GM12878 (cell line): Measurements from ENCODE around the gene PRAMEF33. TPM values are rescaled to one million over a fixed set of nuclear protein-coding genes. Genes with fewer than 3 reads are reported as not detected.
A peak's percentile ranks its signal among the peaks of the same experiment; 100 is the strongest.
"Not testable (repeated sequence)": the region's sequence is repeated elsewhere in the genome, so short reads cannot be mapped to it uniquely, and the experiment has no call there.

Experiments
- ATAC-seq: fragments of 200-7000 bp; cut with Tn5 transposase; 3 replicates; pipeline ENCODE4 v1.9.1; 2020; ENCODE audit warnings: mild to moderate bottlenecking, moderate library complexity
- BruUV-seq: library from RNA; stranded (reverse); fragments of 400-500 nt; replicated peaks from 2 replicates; lab custom pipeline; 2021; lab: Mats Ljungman, UMichigan
- CTCF ChIA-PET: fragments of 300-600 bp; sonication (Branson Sonifier 250); formaldehyde crosslinking; extraction: SDS; loops from one replicate; lab custom pipeline; 2021; ENCODE audit warnings: inconsistent platforms; lab: Yijun Ruan, JAX
- POLR2A ChIA-PET: fragments of 350-600 bp; formaldehyde crosslinking; extraction: SDS; loops from one replicate; lab custom pipeline; 2021; ENCODE audit warnings: inconsistent platforms; lab: Charles Lee
- RAD21 ChIA-PET: fragments of 300-600 bp; sonication (Branson Sonifier 250); formaldehyde crosslinking; loops from one replicate; lab custom pipeline; 2023; ENCODE audit warnings: antibody characterized with exemption; ENCODE audit not compliant: unreplicated experiment; lab: Charles Lee
- SMC1A ChIA-PET: fragments of 300-600 bp; sonication (Branson Sonifier 250); formaldehyde crosslinking; loops from one replicate; lab custom pipeline; 2023; ENCODE audit not compliant: unreplicated experiment, uncharacterized antibody; lab: Charles Lee
- DNase-seq: peaks from one replicate; pipeline ENCODE4 v3.0.0-alpha.2; 2011; ENCODE audit warnings: low read depth, low spot score
- FAIRE-seq: peaks from 3 replicates; lab custom pipeline; 2011; peaks lifted over from hg19 to GRCh38; lab: Jason Lieb, UNC
- H2AFZ ChIP-seq: 2 replicates; pipeline ENCODE4 v1.6.0; 2011; ENCODE audit warnings: low read depth, low read length, control low read depth; ENCODE audit not compliant: control insufficient read depth
- H3K27ac ChIP-seq: 2 replicates; pipeline ENCODE4 v1.5.1; 2011; ENCODE audit warnings: control low read depth; ENCODE audit not compliant: control insufficient read depth, insufficient read depth
- H3K27me3 ChIP-seq, 2 experiments: replicated peaks in 1 of 2; 2 replicates each; pipeline versions ENCODE4 v1.6.0 to v1.6.1; 2011; ENCODE audit warnings: low read length in 1 of 2; ENCODE audit not compliant: control insufficient read depth in 2 of 2, insufficient read depth in 2 of 2
- H3K36me3 ChIP-seq, 2 experiments: 2 replicates each; pipeline ENCODE4 v1.5.1; 2011; ENCODE audit warnings: low read length in 1 of 2; ENCODE audit not compliant: control insufficient read depth in 2 of 2, insufficient read depth in 2 of 2
- H3K4me1 ChIP-seq: 2 replicates; pipeline ENCODE4 v1.6.1; 2011; ENCODE audit warnings: mild to moderate bottlenecking, low read length, moderate library complexity, mixed read lengths; ENCODE audit not compliant: control insufficient read depth, insufficient read depth
- H3K4me2 ChIP-seq: 2 replicates; pipeline ENCODE4 v1.6.0; 2011; ENCODE audit warnings: control low read depth; ENCODE audit not compliant: control insufficient read depth, insufficient read depth
- H3K4me3 ChIP-seq: fragments of 200-600 bp; sonication (generic); 2 replicates; pipeline ENCODE4 v1.5.1; 2016
- H3K79me2 ChIP-seq: 2 replicates; pipeline ENCODE4 v1.6.0; 2011; ENCODE audit warnings: low read length; ENCODE audit not compliant: control insufficient read depth, insufficient read depth
- H3K9ac ChIP-seq: 2 replicates; pipeline ENCODE4 v1.8.0; 2011; ENCODE audit warnings: low read length, control low read depth, mixed read lengths; ENCODE audit not compliant: control insufficient read depth, insufficient read depth
- H3K9me3 ChIP-seq: replicated peaks from 3 replicates; pipeline ENCODE4 v1.5.1; 2011; ENCODE audit warnings: mild to moderate bottlenecking, low read length; ENCODE audit not compliant: control insufficient read depth, insufficient read depth
- H4K20me1 ChIP-seq: 2 replicates; pipeline ENCODE4 v1.6.0; 2011; ENCODE audit not compliant: control insufficient read depth, insufficient read depth
- CTCF ChIP-seq, 3 experiments: IDR thresholded peaks in 2 of 3; conservative IDR thresholded peaks in 1 of 3; 2 replicates each; pipeline ENCODE4 v1.5.1; 2011; ENCODE audit warnings: low read depth in 3 of 3, low read length in 3 of 3, mild to moderate bottlenecking in 3 of 3, control low read depth in 2 of 3, moderate library complexity in 2 of 3, inconsistent platforms in 1 of 3, mixed read lengths in 1 of 3; ENCODE audit not compliant: control insufficient read depth in 2 of 3, insufficient read depth in 1 of 3; ENCODE audit errors: extremely low read depth in 1 of 3
- RAD21 ChIP-seq: IDR thresholded peaks from 2 replicates; pipeline ENCODE4 v1.6.1; 2011; ENCODE audit warnings: mild to moderate bottlenecking, low read depth, low read length, moderate library complexity; ENCODE audit not compliant: insufficient read depth
- SMC3 ChIP-seq: IDR thresholded peaks from 2 replicates; pipeline ENCODE4 v1.6.1; 2011; ENCODE audit warnings: low read length, improper control_type of control experiment, borderline replicate concordance
- WGBS: methylation state at CpG from one replicate; pipeline ENCODE4 v1.1.6; 2016; ENCODE audit warnings: low lambda C conversion rate; ENCODE audit not compliant: insufficient replicate concordance, insufficient coverage; ENCODE audit errors: missing lambda C conversion rate; 5-methylcytosine and 5-hydroxymethylcytosine counted together
- in situ Hi-C: fragments of 300-500 bp; cut with MboI; formaldehyde crosslinking; loops from 9 replicates; pipeline ENCODE4 v1.14.3; 2018; ENCODE audit warnings: mixed read lengths
- intact Hi-C: fragments of 100-400 bp; cut with micrococcal nuclease; formaldehyde crosslinking; loops from one replicate; pipeline ENCODE4 v1.14.2; 2022; ENCODE audit not compliant: unreplicated experiment
- polyA plus RNA-seq, 11 experiments: library from polyadenylated mRNA; depleted of rRNA in 4 of 11; unstranded in 6 of 11; stranded (reverse) in 5 of 11; fragments of >200 nt; fragmentation: Nextera tagmentation in 4 of 11; fragmentation: Illumina TruSeq in 1 of 11; extraction: Ambion mirVana in 4 of 11; extraction: Trizol in 1 of 11; gene quantifications; 1 replicate in 1 of 11; 2 replicates in 10 of 11; pipeline versions ENCODE4 v1.2.1 to v1.2.3, GENCODE V29; 2011 to 2016; ENCODE audit warnings: inconsistent platforms in 2 of 11, missing spikeins in 2 of 11, low read depth in 1 of 11
- small RNA-seq: library from RNA; depleted of rRNA; stranded (forward); fragments of <200 nt; gene quantifications from one replicate; pipeline ENCODE3, GENCODE V24; 2014
- total RNA-seq, 4 experiments: library from RNA; depleted of rRNA in 3 of 4; stranded (reverse); fragments of >200 nt in 3 of 4; fragmentation: Illumina TruSeq in 1 of 4; extraction: Trizol in 1 of 4; gene quantifications; 2 replicates each; pipeline versions ENCODE4 v1.2.1 to v1.2.3, GENCODE V29; 2013 to 2021

The PRAMEF33 gene
- total and polyA plus RNA-seq, 10 of the 15 experiments (the other 5 are each of a cell fraction or from before 2014, with no cell fraction given): not detected

- H3K9me3 ChIP-seq, H3K4me1 ChIP-seq, H3K4me2 ChIP-seq, H3K36me3 ChIP-seq, H3K79me2 ChIP-seq, H2AFZ ChIP-seq, ATAC-seq, intact Hi-C loops, BruUV-seq, DNase-seq, POLR2A ChIA-PET, H3K4me3 ChIP-seq, H3K9ac ChIP-seq, CTCF ChIA-PET, SMC1A ChIA-PET, H3K27ac ChIP-seq, H3K27me3 ChIP-seq, RAD21 ChIA-PET, H4K20me1 ChIP-seq, in situ Hi-C loops, FAIRE-seq: not testable (repeated sequence)
- no CpG with 5 or more reads among the region's 9 CpGs for WGBS
Measured at GRCh38 chr1:13354475-13354874, 51.1 kb downstream of the PRAMEF33 start.

- H3K4me2 ChIP-seq, H2AFZ ChIP-seq, SMC1A ChIA-PET, BruUV-seq, H4K20me1 ChIP-seq, H3K27me3 ChIP-seq, H3K36me3 ChIP-seq, DNase-seq, FAIRE-seq, H3K79me2 ChIP-seq, H3K4me3 ChIP-seq, H3K27ac ChIP-seq, POLR2A ChIA-PET, H3K9ac ChIP-seq, H3K4me1 ChIP-seq, in situ Hi-C loops, RAD21 ChIA-PET, CTCF ChIA-PET, H3K9me3 ChIP-seq: not testable (repeated sequence)
- intact Hi-C loops: loop anchor here (5.0 kb wide), 1 partner anchor 606 kb away; no protein-coding TSS in a partner anchor
- peak; percentile 49; the same call in 2 of the 3 replicates for ATAC-seq
- WGBS: 0% methylated on average over 5 of the region's 5 CpGs
- TF ChIP-seq SMC3 (peak; percentile 48; the same call in 1 of the 2 replicates), RAD21 (peak; percentile 63), CTCF (IDR thresholded peaks at IDR 0.05 in 2 of 3, conservative IDR thresholded peaks at IDR 0.05 in 1 of 3; ENCODE audit: control insufficient read depth in 2 of 3, extremely low read depth in 1 of 3, insufficient read depth in 1 of 3, low read depth in 3 of 3, low read length in 3 of 3) (peak; percentile 33 to 47 (median 42); a peak in 4 of 6 replicates)
Measured at GRCh38 chr1:13356774-13357173, 53.4 kb downstream of the PRAMEF33 start.

Small RNA genes within 50 kb of the gene (small RNA-seq; reads per million reads assigned to genes)
- gene RNU6-771P: not detected

Other genes starting within 250 kb of the PRAMEF33 start
Only the 7 nearest of the 17 such genes appear.
- not detected in 2 replicates for gene PRAMEF18, start 77.4 kb upstream of the PRAMEF33 start, total RNA-seq (2014; rRNA removed)
- gene PRAMEF18, start 77.4 kb upstream of the PRAMEF33 start, total RNA-seq (2014; rRNA removed; fragmentation: Illumina TruSeq; extraction: Trizol): not detected in 2 replicates
- gene PRAMEF18, start 77.4 kb upstream of the PRAMEF33 start, total RNA-seq (2021): not detected in 2 replicates
- not detected in 2 replicates for gene PRAMEF18, start 77.4 kb upstream of the PRAMEF33 start, polyA plus RNA-seq (2011; rRNA removed)
- not detected in 2 replicates for gene PRAMEF18, start 77.4 kb upstream of the PRAMEF33 start, polyA plus RNA-seq (2014; fragmentation: Illumina TruSeq; extraction: Trizol)
- not detected for gene PRAMEF18, start 77.4 kb upstream of the PRAMEF33 start, polyA plus RNA-seq (2014; fragmentation: Nextera tagmentation; extraction: Ambion mirVana)
- not detected in 2 replicates for gene PRAMEF18, start 77.4 kb upstream of the PRAMEF33 start, polyA plus RNA-seq (2014; rRNA removed)
- gene PRAMEF18, start 77.4 kb upstream of the PRAMEF33 start, polyA plus RNA-seq (2016; fragmentation: Nextera tagmentation; extraction: Ambion mirVana): not detected
- gene PRAMEF5, start 49.3 kb upstream of the PRAMEF33 start, total RNA-seq (2014; rRNA removed): not detected in 2 replicates
- not detected in 2 replicates for gene PRAMEF5, start 49.3 kb upstream of the PRAMEF33 start, total RNA-seq (2014; rRNA removed; fragmentation: Illumina TruSeq; extraction: Trizol)
- gene PRAMEF5, start 49.3 kb upstream of the PRAMEF33 start, total RNA-seq (2021): not detected in 2 replicates
- not detected in 2 replicates for gene PRAMEF5, start 49.3 kb upstream of the PRAMEF33 start, polyA plus RNA-seq (2011; rRNA removed)
- gene PRAMEF5, start 49.3 kb upstream of the PRAMEF33 start, polyA plus RNA-seq (2014; fragmentation: Illumina TruSeq; extraction: Trizol): not detected in 2 replicates
- not detected for gene PRAMEF5, start 49.3 kb upstream of the PRAMEF33 start, polyA plus RNA-seq (2014; fragmentation: Nextera tagmentation; extraction: Ambion mirVana)
- not detected in 2 replicates for gene PRAMEF5, start 49.3 kb upstream of the PRAMEF33 start, polyA plus RNA-seq (2014; rRNA removed)
- not detected for gene PRAMEF5, start 49.3 kb upstream of the PRAMEF33 start, polyA plus RNA-seq (2016; fragmentation: Nextera tagmentation; extraction: Ambion mirVana)
- not detected in 2 replicates for gene PRAMEF8, start 18.4 kb upstream of the PRAMEF33 start, total RNA-seq (2014; rRNA removed)
- not detected in 2 replicates for gene PRAMEF8, start 18.4 kb upstream of the PRAMEF33 start, total RNA-seq (2014; rRNA removed; fragmentation: Illumina TruSeq; extraction: Trizol)
- gene PRAMEF8, start 18.4 kb upstream of the PRAMEF33 start, total RNA-seq (2021): not detected in 2 replicates
- not detected in 2 replicates for gene PRAMEF8, start 18.4 kb upstream of the PRAMEF33 start, polyA plus RNA-seq (2011; rRNA removed)
- gene PRAMEF8, start 18.4 kb upstream of the PRAMEF33 start, polyA plus RNA-seq (2014; fragmentation: Illumina TruSeq; extraction: Trizol): not detected in 2 replicates
- gene PRAMEF8, start 18.4 kb upstream of the PRAMEF33 start, polyA plus RNA-seq (2014; fragmentation: Nextera tagmentation; extraction: Ambion mirVana): not detected
- not detected in 2 replicates for gene PRAMEF8, start 18.4 kb upstream of the PRAMEF33 start, polyA plus RNA-seq (2014; rRNA removed)
- not detected for gene PRAMEF8, start 18.4 kb upstream of the PRAMEF33 start, polyA plus RNA-seq (2016; fragmentation: Nextera tagmentation; extraction: Ambion mirVana)
- not detected in 2 replicates for gene PRAMEF15, start 12.0 kb downstream of the PRAMEF33 start, total RNA-seq (2014; rRNA removed)
- not detected in 2 replicates for gene PRAMEF15, start 12.0 kb downstream of the PRAMEF33 start, total RNA-seq (2014; rRNA removed; fragmentation: Illumina TruSeq; extraction: Trizol)
- not detected in 2 replicates for gene PRAMEF15, start 12.0 kb downstream of the PRAMEF33 start, total RNA-seq (2021)
- gene PRAMEF15, start 12.0 kb downstream of the PRAMEF33 start, polyA plus RNA-seq (2011; rRNA removed): not detected in 2 replicates
- gene PRAMEF15, start 12.0 kb downstream of the PRAMEF33 start, polyA plus RNA-seq (2014; fragmentation: Illumina TruSeq; extraction: Trizol): not detected in 2 replicates
- not detected for gene PRAMEF15, start 12.0 kb downstream of the PRAMEF33 start, polyA plus RNA-seq (2014; fragmentation: Nextera tagmentation; extraction: Ambion mirVana)
- not detected in 2 replicates for gene PRAMEF15, start 12.0 kb downstream of the PRAMEF33 start, polyA plus RNA-seq (2014; rRNA removed)
- gene PRAMEF15, start 12.0 kb downstream of the PRAMEF33 start, polyA plus RNA-seq (2016; fragmentation: Nextera tagmentation; extraction: Ambion mirVana): not detected
- not detected in 2 replicates for gene PRAMEF14, start 43.6 kb downstream of the PRAMEF33 start, total RNA-seq (2014; rRNA removed)
- gene PRAMEF14, start 43.6 kb downstream of the PRAMEF33 start, total RNA-seq (2014; rRNA removed; fragmentation: Illumina TruSeq; extraction: Trizol): not detected in 2 replicates
- gene PRAMEF14, start 43.6 kb downstream of the PRAMEF33 start, total RNA-seq (2021): not detected in 2 replicates
- gene PRAMEF14, start 43.6 kb downstream of the PRAMEF33 start, polyA plus RNA-seq (2011; rRNA removed): not detected in 2 replicates
- gene PRAMEF14, start 43.6 kb downstream of the PRAMEF33 start, polyA plus RNA-seq (2014; fragmentation: Illumina TruSeq; extraction: Trizol): not detected in 2 replicates
- gene PRAMEF14, start 43.6 kb downstream of the PRAMEF33 start, polyA plus RNA-seq (2014; fragmentation: Nextera tagmentation; extraction: Ambion mirVana): not detected
- gene PRAMEF14, start 43.6 kb downstream of the PRAMEF33 start, polyA plus RNA-seq (2014; rRNA removed): not detected in 2 replicates
- not detected for gene PRAMEF14, start 43.6 kb downstream of the PRAMEF33 start, polyA plus RNA-seq (2016; fragmentation: Nextera tagmentation; extraction: Ambion mirVana)
- gene PRAMEF19, start 68.4 kb downstream of the PRAMEF33 start, total RNA-seq (2014; rRNA removed): not detected in 2 replicates
- gene PRAMEF19, start 68.4 kb downstream of the PRAMEF33 start, total RNA-seq (2014; rRNA removed; fragmentation: Illumina TruSeq; extraction: Trizol): not detected in 2 replicates
- not detected in 2 replicates for gene PRAMEF19, start 68.4 kb downstream of the PRAMEF33 start, total RNA-seq (2021)
- gene PRAMEF19, start 68.4 kb downstream of the PRAMEF33 start, polyA plus RNA-seq (2011; rRNA removed): not detected in 2 replicates
- not detected in 2 replicates for gene PRAMEF19, start 68.4 kb downstream of the PRAMEF33 start, polyA plus RNA-seq (2014; fragmentation: Illumina TruSeq; extraction: Trizol)
- not detected for gene PRAMEF19, start 68.4 kb downstream of the PRAMEF33 start, polyA plus RNA-seq (2014; fragmentation: Nextera tagmentation; extraction: Ambion mirVana)
- gene PRAMEF19, start 68.4 kb downstream of the PRAMEF33 start, polyA plus RNA-seq (2014; rRNA removed): not detected in 2 replicates
- gene PRAMEF19, start 68.4 kb downstream of the PRAMEF33 start, polyA plus RNA-seq (2016; fragmentation: Nextera tagmentation; extraction: Ambion mirVana): not detected
- gene PRAMEF17, start 86.1 kb downstream of the PRAMEF33 start, total RNA-seq (2014; rRNA removed): not detected in 2 replicates
- not detected in 2 replicates for gene PRAMEF17, start 86.1 kb downstream of the PRAMEF33 start, total RNA-seq (2014; rRNA removed; fragmentation: Illumina TruSeq; extraction: Trizol)
- gene PRAMEF17, start 86.1 kb downstream of the PRAMEF33 start, total RNA-seq (2021): not detected in 2 replicates
- not detected in 2 replicates for gene PRAMEF17, start 86.1 kb downstream of the PRAMEF33 start, polyA plus RNA-seq (2011; rRNA removed)
- gene PRAMEF17, start 86.1 kb downstream of the PRAMEF33 start, polyA plus RNA-seq (2014; fragmentation: Illumina TruSeq; extraction: Trizol): not detected in 2 replicates
- not detected for gene PRAMEF17, start 86.1 kb downstream of the PRAMEF33 start, polyA plus RNA-seq (2014; fragmentation: Nextera tagmentation; extraction: Ambion mirVana)
- gene PRAMEF17, start 86.1 kb downstream of the PRAMEF33 start, polyA plus RNA-seq (2014; rRNA removed): not detected in 2 replicates
- gene PRAMEF17, start 86.1 kb downstream of the PRAMEF33 start, polyA plus RNA-seq (2016; fragmentation: Nextera tagmentation; extraction: Ambion mirVana): not detected